ENCODE data around the gene TULP4. TPM values are rescaled to one million over a fixed set of nuclear protein-coding genes. Genes with fewer than 3 reads are reported as not detected.
"Not testable (repeated sequence)": the region's sequence is repeated elsewhere in the genome, so short reads cannot be mapped to it uniquely, and the experiment has no call there.

TULP4 gene
- total RNA-seq, 1 donor from 2014 or later, result 117 TPM

DNA sequence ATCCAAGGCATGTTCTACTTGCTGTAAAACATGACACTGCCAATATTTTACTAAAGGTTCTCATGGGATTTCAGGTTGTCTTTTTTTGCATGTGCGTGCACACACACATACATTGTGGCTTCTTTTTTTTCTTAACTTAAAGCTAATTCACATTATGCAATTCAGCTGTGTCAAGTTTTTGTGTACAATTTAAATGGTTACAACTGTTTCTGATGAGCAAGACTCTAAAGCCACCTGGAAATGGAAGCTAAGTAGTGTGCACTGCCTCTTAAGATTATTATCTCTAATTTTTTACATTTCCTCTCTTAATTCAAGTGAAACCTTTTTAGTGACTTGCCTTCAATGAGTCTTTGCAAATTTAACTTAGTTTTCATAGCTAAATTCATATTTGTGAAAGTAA, 75.3 kb downstream of the TULP4 start:
- Mint-ChIP-seq H3K4me1 (ENCODE audit: unreplicated experiment) (peaks cover 3% of the 10 kb centered on the region), H3K27ac (ENCODE audit: unreplicated experiment) (no peak overlapping the region), H3K9me3 (ENCODE audit: unreplicated experiment) (no peaks in the 10 kb centered on the region), H3K27me3 (ENCODE audit: unreplicated experiment) (no peaks in the 10 kb centered on the region), H3K36me3 (ENCODE audit: low read depth, unreplicated experiment) (peaks cover 18% of the 10 kb centered on the region), H3K4me3 (ENCODE audit: unreplicated experiment) (no peak overlapping the region)
- DNase-seq (ENCODE audit: low spot score), result no peak
- TF ChIP-seq, protein P1, sequence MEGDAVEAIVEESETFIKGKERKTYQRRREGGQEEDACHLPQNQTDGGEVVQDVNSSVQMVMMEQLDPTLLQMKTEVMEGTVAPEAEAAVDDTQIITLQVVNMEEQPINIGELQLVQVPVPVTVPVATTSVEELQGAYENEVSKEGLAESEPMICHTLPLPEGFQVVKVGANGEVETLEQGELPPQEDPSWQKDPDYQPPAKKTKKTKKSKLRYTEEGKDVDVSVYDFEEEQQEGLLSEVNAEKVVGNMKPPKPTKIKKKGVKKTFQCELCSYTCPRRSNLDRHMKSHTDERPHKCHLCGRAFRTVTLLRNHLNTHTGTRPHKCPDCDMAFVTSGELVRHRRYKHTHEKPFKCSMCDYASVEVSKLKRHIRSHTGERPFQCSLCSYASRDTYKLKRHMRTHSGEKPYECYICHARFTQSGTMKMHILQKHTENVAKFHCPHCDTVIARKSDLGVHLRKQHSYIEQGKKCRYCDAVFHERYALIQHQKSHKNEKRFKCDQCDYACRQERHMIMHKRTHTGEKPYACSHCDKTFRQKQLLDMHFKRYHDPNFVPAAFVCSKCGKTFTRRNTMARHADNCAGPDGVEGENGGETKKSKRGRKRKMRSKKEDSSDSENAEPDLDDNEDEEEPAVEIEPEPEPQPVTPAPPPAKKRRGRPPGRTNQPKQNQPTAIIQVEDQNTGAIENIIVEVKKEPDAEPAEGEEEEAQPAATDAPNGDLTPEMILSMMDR (IDR thresholded peaks at IDR 0.05; ENCODE audit: unreplicated experiment), result no peak

- Mint-ChIP-seq H3K4me1 (ENCODE audit: unreplicated experiment) (peaks cover 3% of the 10 kb centered on the region), H3K27me3 (ENCODE audit: unreplicated experiment) (no peaks in the 10 kb centered on the region), H3K36me3 (ENCODE audit: low read depth, unreplicated experiment) (peaks cover 27% of the 10 kb centered on the region), H3K9me3 (ENCODE audit: unreplicated experiment) (peaks cover 2% of the 10 kb centered on the region), H3K4me3 (ENCODE audit: unreplicated experiment) (no peak overlapping the region), H3K27ac (ENCODE audit: unreplicated experiment) (no peak overlapping the region)
- DNase-seq (ENCODE audit: low spot score), result no peak
- TF ChIP-seq, protein P1 (IDR thresholded peaks at IDR 0.05; ENCODE audit: unreplicated experiment), result no peak
Measured at GRCh38 chr6:158388727-158389126, 76.5 kb downstream of the TULP4 start.

DNA sequence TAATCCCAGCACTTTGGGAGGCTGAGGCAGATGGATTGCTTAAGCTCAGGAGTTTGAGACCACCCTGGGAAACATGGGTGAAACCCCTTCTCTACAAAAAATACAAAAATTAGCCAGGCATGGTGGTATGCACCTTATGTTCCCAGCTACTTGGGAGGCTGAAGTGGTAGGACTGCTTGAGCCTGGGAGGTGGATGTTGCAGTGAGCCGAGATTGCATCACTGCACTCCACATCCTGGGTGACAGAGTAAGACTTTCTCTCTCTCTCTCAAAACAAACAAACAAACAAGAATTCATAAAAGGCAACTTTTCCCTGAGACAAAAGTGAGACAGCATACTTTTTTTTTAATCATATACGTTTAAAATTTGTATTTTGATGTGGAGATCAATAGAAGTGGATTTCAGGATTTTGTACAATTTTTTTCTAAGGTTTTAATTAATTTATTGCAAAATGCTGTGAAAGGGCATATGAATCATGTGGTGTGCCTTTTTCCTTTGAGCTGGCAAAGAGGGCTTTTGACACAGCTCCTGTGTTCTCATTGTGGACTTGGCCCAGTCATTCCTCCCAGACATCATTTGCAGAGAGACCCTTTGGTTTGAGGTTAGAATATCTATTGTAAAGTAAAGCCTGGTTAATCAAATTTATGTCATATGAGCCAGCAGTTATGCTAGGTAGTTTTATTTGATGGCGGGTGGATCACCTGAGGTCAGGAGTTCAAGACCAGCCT, 77.1 kb downstream of the TULP4 start:
- no peaks in the 10 kb centered on the region for H3K27me3 Mint-ChIP-seq (ENCODE audit: unreplicated experiment)
- H3K4me1 Mint-ChIP-seq (ENCODE audit: unreplicated experiment), result peaks cover 3% of the 10 kb centered on the region
- DNase-seq (ENCODE audit: low spot score), result no peak
- H3K36me3 Mint-ChIP-seq (ENCODE audit: low read depth, unreplicated experiment), result peaks cover 33% of the 10 kb centered on the region
- no peak overlapping the region for H3K27ac Mint-ChIP-seq (ENCODE audit: unreplicated experiment)
- peaks cover 8% of the 10 kb centered on the region for H3K9me3 Mint-ChIP-seq (ENCODE audit: unreplicated experiment)
- H3K4me3 Mint-ChIP-seq (ENCODE audit: unreplicated experiment), result no peak overlapping the region
- TF ChIP-seq, protein P1 (IDR thresholded peaks at IDR 0.05; ENCODE audit: unreplicated experiment), result no peak

DNA sequence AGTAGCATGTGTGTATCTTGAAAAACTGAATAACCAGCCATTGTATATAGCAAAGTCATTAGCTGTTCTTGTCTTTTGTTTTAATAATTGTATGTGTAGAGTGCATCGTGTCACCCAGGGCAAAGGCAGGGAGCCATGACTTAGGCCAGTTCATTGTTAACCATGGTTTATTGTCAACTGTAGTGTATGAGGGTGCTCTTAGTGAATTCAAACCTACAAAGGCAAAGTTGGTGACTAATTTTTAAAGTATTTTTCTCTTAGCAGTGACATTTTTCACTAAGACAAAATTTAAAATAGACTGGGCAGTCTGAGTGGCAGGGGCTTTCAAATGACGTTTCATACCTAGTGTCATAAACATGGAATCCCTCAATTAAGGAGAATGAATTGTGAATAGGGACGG, 79.0 kb downstream of the TULP4 start:
- Mint-ChIP-seq H3K4me1 (ENCODE audit: unreplicated experiment) (peaks cover 3% of the 10 kb centered on the region), H3K27me3 (ENCODE audit: unreplicated experiment) (peaks cover 5% of the 10 kb centered on the region), H3K9me3 (ENCODE audit: unreplicated experiment) (peaks cover 8% of the 10 kb centered on the region), H3K4me3 (ENCODE audit: unreplicated experiment) (no peak overlapping the region), H3K36me3 (ENCODE audit: low read depth, unreplicated experiment) (peaks cover 34% of the 10 kb centered on the region), H3K27ac (ENCODE audit: unreplicated experiment) (no peak overlapping the region)
- no peak for DNase-seq (ENCODE audit: low spot score)
- TF ChIP-seq, protein P1 (IDR thresholded peaks at IDR 0.05; ENCODE audit: unreplicated experiment), result no peak

DNA sequence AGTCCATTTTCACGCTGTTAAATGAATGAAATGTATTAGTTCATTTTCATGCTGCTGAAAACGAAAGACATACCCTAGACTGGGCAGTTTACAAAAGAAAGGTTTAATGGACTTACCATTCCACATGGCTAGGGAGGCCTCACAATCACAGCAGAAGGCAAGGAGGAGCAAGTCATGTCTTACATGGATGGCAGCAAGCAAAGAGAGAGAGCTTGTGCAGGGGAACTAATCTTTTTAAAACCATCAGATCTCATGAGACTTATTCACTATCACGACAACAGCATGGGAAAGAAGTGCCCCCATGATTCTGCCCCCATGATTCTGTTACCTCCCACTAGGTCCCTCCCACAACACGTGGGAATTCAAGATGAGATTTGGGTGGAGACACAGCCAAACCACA, 79.7 kb downstream of the TULP4 start:
- not testable (repeated sequence) for H3K27ac Mint-ChIP-seq (ENCODE audit: unreplicated experiment); H3K9me3 Mint-ChIP-seq (ENCODE audit: unreplicated experiment); DNase-seq (ENCODE audit: low spot score); H3K27me3 Mint-ChIP-seq (ENCODE audit: unreplicated experiment); H3K4me1 Mint-ChIP-seq (ENCODE audit: unreplicated experiment); H3K4me3 Mint-ChIP-seq (ENCODE audit: unreplicated experiment)
- H3K36me3 Mint-ChIP-seq (ENCODE audit: low read depth, unreplicated experiment), result peaks cover 34% of the 10 kb centered on the region
